ENCODE data around the gene ZMYND8. TPM values are rescaled to one million over a fixed set of nuclear protein-coding genes. Genes with fewer than 3 reads are reported as not detected.

The ZMYND8 gene
- total RNA-seq, 2 experiments from 2014 or later = 30.3 to 33.0 TPM

- CTCF ChIA-PET = no interaction called here
- H3K4me1 Mint-ChIP-seq (ENCODE audit: low read depth) = no peaks in the 10 kb centered on the region
- no peaks in the 10 kb centered on the region for H3K27me3 Mint-ChIP-seq (ENCODE audit: low read depth)
- intact Hi-C loops (cut with micrococcal nuclease) = no loop called here
- H3K9me3 Mint-ChIP-seq = no peaks in the 10 kb centered on the region
- no peak for DNase-seq
- H3K4me3 Mint-ChIP-seq = no peak overlapping the region
- no peak overlapping the region for H3K27ac Mint-ChIP-seq
- H3K36me3 Mint-ChIP-seq (ENCODE audit: low read depth) = peaks cover 29% of the 10 kb centered on the region
Observed at GRCh38 chr20:47238780-47239718, 117.5 kb downstream of the ZMYND8 start.

- DNase-seq = no peak
Observed at GRCh38 chr20:47237715-47238114, 118.8 kb downstream of the ZMYND8 start.

GRCh38 chr20:47236639-47236900 is 119.9 kb downstream of the ZMYND8 start:
- H3K4me1 Mint-ChIP-seq (ENCODE audit: low read depth) = no peaks in the 10 kb centered on the region
- H3K27me3 Mint-ChIP-seq (ENCODE audit: low read depth) = no peaks in the 10 kb centered on the region
- H3K9me3 Mint-ChIP-seq = no peaks in the 10 kb centered on the region
- intact Hi-C loops (cut with micrococcal nuclease) = no loop called here
- peaks cover 34% of the 10 kb centered on the region for H3K36me3 Mint-ChIP-seq (ENCODE audit: low read depth)
- H3K27ac Mint-ChIP-seq = peak overlapping the region; percentile 11
- H3K4me3 Mint-ChIP-seq = no peak overlapping the region
- DNase-seq = no peak
- CTCF ChIA-PET = interaction anchor here (1.7 to 1.8 kb wide), 2 partner anchors 36 to 148 kb away, joined by 5 to 7 read pairs; no protein-coding TSS in a partner anchor

More at GRCh38 chr20:47237715-47238114, 118.8 kb downstream of the ZMYND8 start:
- intact Hi-C loops (cut with micrococcal nuclease) = no loop called here
- no peaks in the 10 kb centered on the region for H3K4me1 Mint-ChIP-seq (ENCODE audit: low read depth)
- H3K9me3 Mint-ChIP-seq = no peaks in the 10 kb centered on the region
- H3K27me3 Mint-ChIP-seq (ENCODE audit: low read depth) = no peaks in the 10 kb centered on the region
- CTCF ChIA-PET = no interaction called here
- peaks cover 31% of the 10 kb centered on the region for H3K36me3 Mint-ChIP-seq (ENCODE audit: low read depth)
- H3K4me3 Mint-ChIP-seq = no peak overlapping the region
- H3K27ac Mint-ChIP-seq = peak overlapping the region; percentile 30

DNA sequence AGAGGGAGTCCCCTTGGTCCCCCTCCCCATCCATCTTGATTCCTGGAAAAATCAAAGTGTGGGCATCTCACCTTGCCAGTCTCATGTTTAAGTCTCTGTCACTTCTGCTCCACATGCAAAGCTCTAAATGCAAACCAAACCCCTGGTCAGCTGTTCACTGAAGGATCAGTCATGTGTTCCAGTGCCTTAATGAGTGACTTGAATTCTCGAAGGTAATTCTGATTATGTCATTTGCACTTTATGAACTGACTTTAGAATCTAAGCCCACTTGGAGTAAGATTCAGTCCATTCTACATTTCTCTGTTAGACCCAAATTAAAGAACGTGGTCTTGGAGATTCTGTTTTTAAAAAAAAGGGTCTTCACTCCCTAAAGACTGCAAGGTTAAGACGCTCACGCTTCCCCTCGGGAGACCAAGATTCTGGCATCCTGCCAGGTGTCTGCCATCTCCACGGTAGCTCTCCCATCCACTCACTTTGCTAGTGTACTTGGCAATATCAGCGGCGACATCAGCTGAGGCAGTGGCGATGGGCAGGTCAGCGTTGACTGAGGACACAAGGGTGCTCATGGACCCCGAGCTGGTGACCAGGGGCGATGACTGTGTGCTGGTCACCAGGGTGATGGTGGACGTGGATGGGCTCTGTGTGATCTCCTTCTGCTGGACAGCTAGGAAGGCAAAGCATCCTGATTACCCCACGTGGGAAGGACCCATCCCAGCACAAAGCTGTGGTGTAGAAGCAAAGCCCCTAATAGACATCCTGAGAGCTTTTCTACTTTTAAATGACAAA is 120.5 kb downstream of the ZMYND8 start:
- intact Hi-C loops (cut with micrococcal nuclease) = no loop called here
- CTCF ChIA-PET = interaction anchor here (1.7 to 1.8 kb wide), 2 partner anchors 37 to 148 kb away, joined by 5 to 7 read pairs; no protein-coding TSS in a partner anchor
- no peaks in the 10 kb centered on the region for H3K27me3 Mint-ChIP-seq (ENCODE audit: low read depth)
- peak overlapping the region; percentile 11 for H3K27ac Mint-ChIP-seq
- no peak for DNase-seq
- no peaks in the 10 kb centered on the region for H3K4me1 Mint-ChIP-seq (ENCODE audit: low read depth)
- H3K4me3 Mint-ChIP-seq = no peak overlapping the region
- H3K9me3 Mint-ChIP-seq = no peaks in the 10 kb centered on the region
- peaks cover 35% of the 10 kb centered on the region for H3K36me3 Mint-ChIP-seq (ENCODE audit: low read depth)

DNA sequence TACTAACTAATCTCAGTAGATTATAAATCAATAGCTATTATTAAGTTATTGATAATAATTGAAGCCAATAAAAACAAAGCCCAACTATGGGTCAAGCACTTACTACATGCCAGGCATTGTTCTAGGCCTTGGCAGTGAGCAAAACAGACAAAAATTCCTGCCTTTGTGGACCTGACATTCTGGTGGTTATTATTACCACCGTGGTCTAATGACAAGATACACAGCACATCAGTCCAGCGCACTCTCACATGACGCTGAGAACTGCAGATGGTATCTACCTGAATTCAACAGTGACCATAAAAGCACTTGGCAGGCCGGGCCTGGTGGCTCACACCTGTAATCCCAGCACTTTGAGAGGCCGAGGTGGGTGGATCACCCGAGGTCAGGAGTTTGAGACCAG is 121.4 kb downstream of the ZMYND8 start:
- Mint-ChIP-seq H3K9me3 (no peaks in the 10 kb centered on the region), H3K36me3 (ENCODE audit: low read depth) (peaks cover 36% of the 10 kb centered on the region), H3K4me3 (no peak overlapping the region), H3K27ac (no peak overlapping the region), H3K4me1 (ENCODE audit: low read depth) (no peaks in the 10 kb centered on the region), H3K27me3 (ENCODE audit: low read depth) (no peaks in the 10 kb centered on the region)
- intact Hi-C loops (cut with micrococcal nuclease) = no loop called here
- CTCF ChIA-PET = interaction anchor here (0.7 to 1.8 kb wide), 5 partner anchors 16 to 428 kb away, joined by 3 to 7 read pairs (median 3); no protein-coding TSS in a partner anchor
- DNase-seq = no peak

DNA sequence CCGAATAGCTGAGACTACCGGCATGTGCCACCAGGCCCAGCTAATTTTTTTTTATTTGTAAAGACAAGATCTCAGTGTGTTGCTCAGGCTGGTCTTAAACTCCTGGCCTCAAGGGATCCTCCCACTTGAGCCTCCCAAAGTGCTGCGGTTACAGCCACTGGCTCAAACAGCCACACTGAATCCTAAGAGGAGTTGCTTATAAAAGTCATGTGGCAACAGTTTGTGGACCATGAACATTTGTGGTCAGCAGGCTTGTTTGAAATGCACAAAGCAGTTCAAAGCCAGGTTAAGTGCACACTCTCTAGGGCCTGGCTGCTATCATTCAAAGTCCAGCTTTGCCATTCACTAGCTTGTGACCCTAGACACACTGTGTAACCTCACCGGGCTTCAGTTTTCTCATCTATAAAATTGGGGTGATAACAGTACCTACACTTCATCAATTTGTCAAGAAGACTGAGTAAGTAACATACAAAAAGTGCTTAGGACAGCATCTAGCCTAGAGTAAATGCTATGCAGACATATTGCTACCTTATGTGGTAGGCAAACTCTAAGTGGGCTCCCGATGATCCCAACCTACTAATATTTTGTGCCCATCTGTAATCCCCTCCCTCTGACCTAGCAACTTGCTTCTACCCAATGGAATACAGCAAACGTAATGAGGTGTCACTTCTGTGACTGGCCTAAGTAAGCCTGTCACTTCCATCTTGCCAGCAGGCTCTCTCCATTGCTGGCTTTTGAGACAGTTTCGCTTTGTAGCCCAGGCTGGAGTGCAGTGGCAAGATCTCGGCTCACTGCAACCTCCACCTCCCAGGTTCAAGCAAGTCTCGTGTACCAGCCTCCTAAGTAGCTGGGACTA is 122.9 kb downstream of the ZMYND8 start:
- CTCF ChIA-PET = interaction anchor here (0.9 to 1.2 kb wide), 3 partner anchors 150 to 458 kb away, joined by 3 read pairs; no protein-coding TSS in a partner anchor
- Mint-ChIP-seq H3K4me1 (ENCODE audit: low read depth) (no peaks in the 10 kb centered on the region), H3K27ac (no peak overlapping the region), H3K9me3 (no peaks in the 10 kb centered on the region), H3K27me3 (ENCODE audit: low read depth) (no peaks in the 10 kb centered on the region), H3K4me3 (no peak overlapping the region), H3K36me3 (ENCODE audit: low read depth) (peaks cover 31% of the 10 kb centered on the region)
- intact Hi-C loops (cut with micrococcal nuclease) = no loop called here
- DNase-seq = no peak

DNA sequence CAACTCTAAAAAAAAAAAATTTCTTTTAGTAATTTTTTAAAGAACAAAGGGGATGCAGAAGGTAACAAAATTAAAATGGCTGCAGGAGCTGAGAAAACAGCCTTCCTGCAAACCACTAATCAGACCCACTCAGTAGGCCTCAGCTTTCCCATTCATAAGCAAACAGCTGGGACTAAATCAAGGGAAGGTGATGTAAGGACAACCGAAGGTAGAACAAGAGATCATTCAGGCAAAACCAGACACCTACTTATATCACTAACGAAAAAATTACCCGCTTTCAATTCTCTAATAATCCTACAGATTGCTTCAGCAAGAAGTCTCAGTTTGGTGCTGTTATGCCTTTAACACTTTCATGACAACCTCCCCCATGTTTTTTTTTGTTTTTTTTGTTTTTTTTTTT is 124.0 kb downstream of the ZMYND8 start:
- no peak for DNase-seq
- CTCF ChIA-PET = interaction anchor here (0.7 to 0.9 kb wide), 2 partner anchors 56 to 459 kb away, joined by 3 to 5 read pairs; no protein-coding TSS in a partner anchor
- H3K4me3 Mint-ChIP-seq = no peak overlapping the region
- intact Hi-C loops (cut with micrococcal nuclease) = no loop called here
- H3K36me3 Mint-ChIP-seq (ENCODE audit: low read depth) = peaks cover 29% of the 10 kb centered on the region
- no peaks in the 10 kb centered on the region for H3K9me3 Mint-ChIP-seq
- H3K27ac Mint-ChIP-seq = no peak overlapping the region
- no peaks in the 10 kb centered on the region for H3K4me1 Mint-ChIP-seq (ENCODE audit: low read depth)
- no peaks in the 10 kb centered on the region for H3K27me3 Mint-ChIP-seq (ENCODE audit: low read depth)

DNA sequence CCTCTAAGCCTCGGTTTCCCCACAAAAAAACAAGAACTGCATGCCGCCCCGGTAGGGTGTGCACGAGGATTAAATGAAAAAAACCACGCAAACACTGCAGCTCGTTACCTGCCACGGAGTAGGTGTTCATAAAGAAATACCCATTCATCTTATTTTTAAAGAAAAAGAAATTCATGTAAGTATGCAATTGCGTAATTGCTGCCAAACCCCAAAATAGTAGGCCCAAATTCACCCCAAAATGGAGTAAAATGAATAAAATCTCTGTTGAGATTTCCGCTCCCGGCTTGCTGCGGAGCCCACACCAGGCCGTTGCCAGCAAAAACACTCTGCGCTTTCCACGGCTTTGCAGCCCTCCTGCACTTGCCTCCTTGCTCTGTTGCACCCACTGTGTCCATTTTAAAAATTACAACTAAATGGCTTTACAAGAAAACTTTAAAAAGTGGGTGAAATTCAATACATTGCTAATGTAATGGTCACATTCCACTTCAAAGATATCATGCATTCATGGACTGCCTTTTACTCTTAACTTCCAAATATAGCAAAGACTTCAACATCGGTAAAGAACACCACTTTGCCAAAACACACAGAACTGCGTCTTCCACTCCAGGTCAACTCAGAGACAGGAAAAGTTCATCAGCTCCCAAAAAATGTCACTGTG is 125.0 kb downstream of the ZMYND8 start:
- no peak for DNase-seq
- intact Hi-C loops (cut with micrococcal nuclease) = no loop called here
- no peak overlapping the region for H3K4me3 Mint-ChIP-seq
- no peaks in the 10 kb centered on the region for H3K27me3 Mint-ChIP-seq (ENCODE audit: low read depth)
- CTCF ChIA-PET = interaction anchor here (0.6 kb wide), 1 partner anchor 392 kb away, joined by 3 read pairs; no protein-coding TSS in a partner anchor
- H3K4me1 Mint-ChIP-seq (ENCODE audit: low read depth) = no peaks in the 10 kb centered on the region
- H3K9me3 Mint-ChIP-seq = no peaks in the 10 kb centered on the region
- H3K27ac Mint-ChIP-seq = no peak overlapping the region
- peaks cover 25% of the 10 kb centered on the region for H3K36me3 Mint-ChIP-seq (ENCODE audit: low read depth)

GRCh38 chr20:47230811-47231256 is 125.7 kb downstream of the ZMYND8 start:
- intact Hi-C loops (cut with micrococcal nuclease) = no loop called here
- CTCF ChIA-PET = no interaction called here
- no peak overlapping the region for H3K27ac Mint-ChIP-seq
- no peak overlapping the region for H3K4me3 Mint-ChIP-seq
- no peaks in the 10 kb centered on the region for H3K27me3 Mint-ChIP-seq (ENCODE audit: low read depth)
- peaks cover 23% of the 10 kb centered on the region for H3K36me3 Mint-ChIP-seq (ENCODE audit: low read depth)
- DNase-seq = no peak
- H3K9me3 Mint-ChIP-seq = no peaks in the 10 kb centered on the region
- no peaks in the 10 kb centered on the region for H3K4me1 Mint-ChIP-seq (ENCODE audit: low read depth)

DNA sequence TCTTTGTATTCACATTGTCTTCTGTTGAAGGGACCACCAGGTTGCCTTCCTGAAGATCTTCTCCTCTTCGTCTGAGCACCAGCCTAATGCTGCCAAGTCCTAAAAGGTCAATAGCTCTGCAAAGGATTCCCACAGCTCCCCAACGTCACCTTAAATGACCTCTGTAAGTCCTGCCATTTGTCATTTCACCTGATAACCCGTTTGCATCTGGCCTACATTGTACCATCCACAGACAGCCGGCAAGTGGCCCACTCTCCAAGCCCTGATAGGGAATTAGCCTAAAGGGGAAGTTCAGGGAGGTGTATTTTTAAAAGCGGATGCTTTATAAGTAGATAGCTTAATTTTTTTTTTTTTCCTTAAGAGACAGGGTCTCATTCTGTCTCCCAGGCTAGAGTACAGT is 127.8 kb downstream of the ZMYND8 start:
- H3K27me3 Mint-ChIP-seq (ENCODE audit: low read depth) = no peaks in the 10 kb centered on the region
- no peak overlapping the region for H3K4me3 Mint-ChIP-seq
- peaks cover 24% of the 10 kb centered on the region for H3K36me3 Mint-ChIP-seq (ENCODE audit: low read depth)
- intact Hi-C loops (cut with micrococcal nuclease) = no loop called here
- no peaks in the 10 kb centered on the region for H3K9me3 Mint-ChIP-seq
- H3K27ac Mint-ChIP-seq = no peak overlapping the region
- H3K4me1 Mint-ChIP-seq (ENCODE audit: low read depth) = no peaks in the 10 kb centered on the region
- no peak for DNase-seq
- CTCF ChIA-PET = interaction anchor here (1.3 to 2.4 kb wide), 2 partner anchors 9 to 155 kb away, joined by 5 to 7 read pairs; no protein-coding TSS in a partner anchor

- Mint-ChIP-seq H3K27ac (no peak overlapping the region), H3K27me3 (ENCODE audit: low read depth) (no peaks in the 10 kb centered on the region), H3K4me3 (no peak overlapping the region), H3K36me3 (ENCODE audit: low read depth) (peaks cover 29% of the 10 kb centered on the region), H3K4me1 (ENCODE audit: low read depth) (no peaks in the 10 kb centered on the region), H3K9me3 (no peaks in the 10 kb centered on the region)
- DNase-seq = no peak
- CTCF ChIA-PET = interaction anchor here (0.6 to 2.0 kb wide), 2 partner anchors 154 to 156 kb away, joined by 3 to 5 read pairs; no protein-coding TSS in a partner anchor
- intact Hi-C loops (cut with micrococcal nuclease) = no loop called here
Observed at GRCh38 chr20:47227576-47227975, 128.9 kb downstream of the ZMYND8 start.
